Kidney (tissue), 14 donors: Measurements from ENCODE around the gene GALNT9. TPM values are rescaled to one million over a fixed set of nuclear protein-coding genes. Genes with fewer than 3 reads are reported as not detected.

Source experiments
- DNase-seq, 5 donors: peaks; one replicate each; pipeline ENCODE4 v3.0.0-alpha.2; 2013 to 2020
- FAIRE-seq: peaks from 2 replicates; lab custom pipeline; 2012; peaks lifted over from hg19 to GRCh38; lab: Jason Lieb, UNC
- H3K27ac ChIP-seq, 2 donors: one replicate each; pipeline ENCODE4 v1.7.0; 2013; ENCODE audit warnings: low read depth in 2 of 2, low read length in 2 of 2, inconsistent platforms in 1 of 2
- H3K27me3 ChIP-seq: one replicate; pipeline ENCODE4 v1.7.1; 2013; ENCODE audit warnings: low read length, inconsistent platforms; ENCODE audit not compliant: control insufficient read depth, insufficient read depth
- H3K36me3 ChIP-seq, 3 donors: one replicate each; pipeline versions ENCODE4 v1.7.0 to v1.7.1; 2013; ENCODE audit warnings: low read length in 3 of 3, control low read depth in 1 of 3, inconsistent platforms in 1 of 3; ENCODE audit not compliant: insufficient read depth in 3 of 3, control insufficient read depth in 2 of 3
- H3K4me1 ChIP-seq, 3 donors: one replicate each; pipeline versions ENCODE4 v1.7.0 to v1.7.1; 2013; ENCODE audit warnings: low read length in 3 of 3, inconsistent platforms in 1 of 3, low read depth in 1 of 3; ENCODE audit not compliant: control insufficient read depth in 2 of 3, insufficient read depth in 2 of 3
- H3K4me3 ChIP-seq, 3 donors: one replicate each; pipeline versions ENCODE4 v1.7.0 to v1.8.1; 2013; ENCODE audit warnings: low read length in 3 of 3, control low read depth in 1 of 3, inconsistent platforms in 1 of 3
- H3K9ac ChIP-seq, 3 donors: one replicate each; pipeline versions ENCODE4 v1.7.0 to v1.7.1; 2013; ENCODE audit warnings: low read length in 3 of 3, control low read depth in 1 of 3, inconsistent platforms in 1 of 3
- H3K9me3 ChIP-seq, 3 donors: one replicate each; pipeline versions ENCODE4 v1.7.0 to v1.7.1; 2013; ENCODE audit warnings: low read length in 3 of 3, control low read depth in 1 of 3, inconsistent platforms in 1 of 3; ENCODE audit not compliant: control insufficient read depth in 2 of 3, insufficient read depth in 1 of 3
- CTCF ChIP-seq: IDR thresholded peaks from 3 replicates; pipeline ENCODE4 v1.5.1; 2012; ENCODE audit warnings: mild to moderate bottlenecking, moderate library complexity, borderline replicate concordance; ENCODE audit not compliant: insufficient read depth; ENCODE audit errors: extremely low read depth
- intact Hi-C: fragments of 100-400 bp; cut with DNase I; formaldehyde crosslinking; loops from one replicate; pipeline ENCODE4 v1.11.1; 2022
- polyA plus RNA-seq: library from polyadenylated mRNA; stranded (reverse); fragments of 350-450 nt; fragmentation: Illumina TruSeq; extraction: RNeasy Lipid Tissue Mini Kit (QIAGEN cat#74804); gene quantifications from one replicate; pipeline ENCODE4 v1.2.3, GENCODE V29; 2014; ENCODE audit warnings: low read depth, low replicate concordance; ENCODE audit not compliant: insufficient read depth
- total RNA-seq: library from RNA; stranded (reverse); fragmentation: NEBNext Ultra II Directional; extraction: Animal tissue kit (Norgen Biotek cat#: 25700); gene quantifications from one replicate; pipeline ENCODE4 v1.2.1, GENCODE V29; 2021
- donor health status: control.
- donor health status: control.
- donor health status: control.
- donor health status: control.
- donor health status: control.
- donor health status: DM: yes; HTN: yes; CAD: no.
- donor health status: Normal renal cell carcinoma (clear cell type).

The GALNT9 gene
- total and polyA plus RNA-seq, 2 donors from 2014 or later = 4.8 to 20.7 TPM

GRCh38 chr12:132258543-132258942 lies 70.8 kb downstream of the GALNT9 start:
- Histone ChIP-seq H3K4me1 (no peaks in the 10 kb centered on the region), H3K36me3 (no peaks in the 10 kb centered on the region), H3K9me3 (no peaks in the 10 kb centered on the region), H3K9ac (no peak overlapping the region), H3K4me3 (no peak overlapping the region), H3K27me3 (no peaks in the 10 kb centered on the region), H3K27ac (no peak overlapping the region)
- intact Hi-C loops = no loop called here
- DNase-seq = peak in 1 of 5 donors; percentile 62
- no peak for FAIRE-seq
- no peak for TF ChIP-seq CTCF

GRCh38 chr12:132257955-132258490 lies 71.4 kb downstream of the GALNT9 start:
- intact Hi-C loops = no loop called here
- Histone ChIP-seq H3K27me3 (no peaks in the 10 kb centered on the region), H3K36me3 (no peaks in the 10 kb centered on the region), H3K9ac (no peak overlapping the region), H3K4me3 (no peak overlapping the region), H3K27ac (no peak overlapping the region), H3K4me1 (no peaks in the 10 kb centered on the region), H3K9me3 (no peaks in the 10 kb centered on the region)
- TF ChIP-seq CTCF = no peak
- peak in 1 of 5 donors; percentile 46 for DNase-seq
- FAIRE-seq = no peak

DNA sequence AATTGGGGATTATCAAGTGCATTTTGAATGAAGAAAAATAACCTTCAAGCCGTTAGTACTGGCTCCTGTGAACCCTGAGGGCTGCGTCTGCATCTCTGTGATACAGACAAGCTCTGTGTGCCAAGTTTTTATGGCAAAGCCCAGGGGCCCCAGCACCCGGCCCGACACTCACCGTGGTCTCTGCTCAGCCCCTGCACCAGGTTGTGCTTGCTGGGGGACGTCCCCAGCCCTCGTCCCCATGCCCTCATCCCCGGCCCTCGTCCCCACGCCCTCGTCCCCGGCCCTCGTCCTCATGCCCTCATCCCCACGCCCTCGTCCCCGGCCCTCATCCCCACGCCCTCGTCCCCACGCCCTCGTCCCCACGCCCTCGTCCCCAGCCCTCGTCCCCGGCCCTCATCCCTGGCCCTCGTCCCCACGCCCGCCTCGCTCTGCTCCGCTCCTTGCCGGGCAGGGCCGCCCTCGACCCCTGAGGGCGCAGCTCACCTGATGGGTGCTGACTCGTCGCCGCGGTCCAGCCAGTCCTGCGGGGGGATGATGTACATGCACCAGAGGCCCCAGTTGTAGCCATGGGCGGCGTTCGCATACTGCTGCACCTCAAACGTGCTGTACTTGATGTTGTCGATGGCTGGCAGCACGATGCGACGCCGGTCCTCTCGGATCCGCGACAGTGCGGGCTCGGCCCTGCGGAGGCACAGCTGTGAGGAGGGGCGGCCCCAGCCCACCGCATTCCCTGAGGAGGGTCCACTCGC lies 72.0 kb downstream of the GALNT9 start:
- Histone ChIP-seq H3K4me1 (no peaks in the 10 kb centered on the region), H3K27ac (no peak overlapping the region), H3K4me3 (no peak overlapping the region), H3K9ac (no peak overlapping the region), H3K36me3 (no peaks in the 10 kb centered on the region), H3K27me3 (no peaks in the 10 kb centered on the region), H3K9me3 (no peaks in the 10 kb centered on the region)
- intact Hi-C loops = no loop called here
- peak in 1 of 5 donors; percentile 66 for DNase-seq
- no peak for TF ChIP-seq CTCF
- FAIRE-seq = no peak
